ENCODE data around the gene DGKD.

Gene DGKD

DNA sequence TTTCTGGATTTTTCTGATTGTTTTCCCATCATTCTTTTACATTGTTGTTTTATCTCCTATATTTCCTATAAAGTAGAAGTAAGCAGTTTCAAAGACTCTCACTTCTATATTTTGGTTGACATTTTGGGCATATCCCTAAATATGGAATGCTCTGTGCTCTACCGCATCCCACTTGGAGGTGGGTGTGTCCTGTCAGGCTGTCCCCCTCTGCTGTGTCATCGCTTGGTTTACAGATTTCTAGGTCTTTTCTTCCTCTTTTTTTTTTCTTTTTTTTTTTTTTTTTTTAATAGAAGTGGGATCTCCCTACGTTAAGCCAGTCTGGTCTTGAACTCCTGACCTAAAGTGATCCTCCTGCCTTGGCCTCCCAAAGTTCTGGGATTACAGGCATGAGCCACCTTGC, 13.3 kb downstream of the DGKD start:
- H3K4me3 ChIP-seq (replicated peaks; ENCODE audit: insufficient read depth, low read length), result no peak overlapping the region
- H3K27me3 ChIP-seq (ENCODE audit: insufficient read depth, poor library complexity, severe bottlenecking), result no peaks in the 10 kb centered on the region
- no peak for DNase-seq (ENCODE audit: low read depth in 1 of 2, low spot score in 1 of 2)
- no peak overlapping the region for H3K27ac ChIP-seq (replicated peaks)
- TF ChIP-seq POLR2AphosphoS5 (IDR thresholded peaks at IDR 0.05; ENCODE audit: low read depth) (no peak), SPI1 (IDR thresholded peaks at IDR 0.05; ENCODE audit: borderline replicate concordance, low read depth) (no peak), GABPA (IDR thresholded peaks at IDR 0.05; ENCODE audit: low read depth) (no peak)
- TF ChIP-seq, protein P1, sequence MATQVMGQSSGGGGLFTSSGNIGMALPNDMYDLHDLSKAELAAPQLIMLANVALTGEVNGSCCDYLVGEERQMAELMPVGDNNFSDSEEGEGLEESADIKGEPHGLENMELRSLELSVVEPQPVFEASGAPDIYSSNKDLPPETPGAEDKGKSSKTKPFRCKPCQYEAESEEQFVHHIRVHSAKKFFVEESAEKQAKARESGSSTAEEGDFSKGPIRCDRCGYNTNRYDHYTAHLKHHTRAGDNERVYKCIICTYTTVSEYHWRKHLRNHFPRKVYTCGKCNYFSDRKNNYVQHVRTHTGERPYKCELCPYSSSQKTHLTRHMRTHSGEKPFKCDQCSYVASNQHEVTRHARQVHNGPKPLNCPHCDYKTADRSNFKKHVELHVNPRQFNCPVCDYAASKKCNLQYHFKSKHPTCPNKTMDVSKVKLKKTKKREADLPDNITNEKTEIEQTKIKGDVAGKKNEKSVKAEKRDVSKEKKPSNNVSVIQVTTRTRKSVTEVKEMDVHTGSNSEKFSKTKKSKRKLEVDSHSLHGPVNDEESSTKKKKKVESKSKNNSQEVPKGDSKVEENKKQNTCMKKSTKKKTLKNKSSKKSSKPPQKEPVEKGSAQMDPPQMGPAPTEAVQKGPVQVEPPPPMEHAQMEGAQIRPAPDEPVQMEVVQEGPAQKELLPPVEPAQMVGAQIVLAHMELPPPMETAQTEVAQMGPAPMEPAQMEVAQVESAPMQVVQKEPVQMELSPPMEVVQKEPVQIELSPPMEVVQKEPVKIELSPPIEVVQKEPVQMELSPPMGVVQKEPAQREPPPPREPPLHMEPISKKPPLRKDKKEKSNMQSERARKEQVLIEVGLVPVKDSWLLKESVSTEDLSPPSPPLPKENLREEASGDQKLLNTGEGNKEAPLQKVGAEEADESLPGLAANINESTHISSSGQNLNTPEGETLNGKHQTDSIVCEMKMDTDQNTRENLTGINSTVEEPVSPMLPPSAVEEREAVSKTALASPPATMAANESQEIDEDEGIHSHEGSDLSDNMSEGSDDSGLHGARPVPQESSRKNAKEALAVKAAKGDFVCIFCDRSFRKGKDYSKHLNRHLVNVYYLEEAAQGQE (IDR thresholded peaks at IDR 0.05; ENCODE audit: insufficient replicate concordance, low read depth), result no peak
- TF ChIP-seq, protein P2, sequence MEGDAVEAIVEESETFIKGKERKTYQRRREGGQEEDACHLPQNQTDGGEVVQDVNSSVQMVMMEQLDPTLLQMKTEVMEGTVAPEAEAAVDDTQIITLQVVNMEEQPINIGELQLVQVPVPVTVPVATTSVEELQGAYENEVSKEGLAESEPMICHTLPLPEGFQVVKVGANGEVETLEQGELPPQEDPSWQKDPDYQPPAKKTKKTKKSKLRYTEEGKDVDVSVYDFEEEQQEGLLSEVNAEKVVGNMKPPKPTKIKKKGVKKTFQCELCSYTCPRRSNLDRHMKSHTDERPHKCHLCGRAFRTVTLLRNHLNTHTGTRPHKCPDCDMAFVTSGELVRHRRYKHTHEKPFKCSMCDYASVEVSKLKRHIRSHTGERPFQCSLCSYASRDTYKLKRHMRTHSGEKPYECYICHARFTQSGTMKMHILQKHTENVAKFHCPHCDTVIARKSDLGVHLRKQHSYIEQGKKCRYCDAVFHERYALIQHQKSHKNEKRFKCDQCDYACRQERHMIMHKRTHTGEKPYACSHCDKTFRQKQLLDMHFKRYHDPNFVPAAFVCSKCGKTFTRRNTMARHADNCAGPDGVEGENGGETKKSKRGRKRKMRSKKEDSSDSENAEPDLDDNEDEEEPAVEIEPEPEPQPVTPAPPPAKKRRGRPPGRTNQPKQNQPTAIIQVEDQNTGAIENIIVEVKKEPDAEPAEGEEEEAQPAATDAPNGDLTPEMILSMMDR (IDR thresholded peaks at IDR 0.05; ENCODE audit: insufficient read depth, low read length), result no peak

DNA sequence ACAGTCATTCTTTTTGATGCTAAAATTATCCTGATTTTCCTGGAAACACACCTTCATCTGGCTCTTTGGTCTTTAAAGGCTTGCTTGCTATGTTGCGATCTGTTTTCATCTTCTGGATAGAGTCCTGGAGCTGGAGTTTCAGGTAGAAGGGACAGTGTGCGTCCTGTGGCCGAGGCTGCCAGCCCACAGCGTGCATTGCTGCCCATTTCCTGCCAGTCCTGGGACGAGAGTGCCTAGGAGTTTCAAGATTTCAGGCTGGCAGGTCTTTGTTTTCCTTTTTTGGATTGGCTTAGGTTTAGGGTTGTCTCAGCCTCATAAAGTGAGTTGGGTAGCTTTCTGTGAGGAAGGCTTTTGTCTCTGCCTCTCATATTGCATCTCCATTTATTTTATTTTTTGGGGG, 14.5 kb downstream of the DGKD start:
- DNase-seq (ENCODE audit: low read depth in 1 of 2, low spot score in 1 of 2), result no peak
- Histone ChIP-seq H3K27ac (replicated peaks) (no peak overlapping the region), H3K4me3 (replicated peaks; ENCODE audit: insufficient read depth, low read length) (no peak overlapping the region), H3K27me3 (ENCODE audit: insufficient read depth, poor library complexity, severe bottlenecking) (no peaks in the 10 kb centered on the region)
- TF ChIP-seq POLR2AphosphoS5 (IDR thresholded peaks at IDR 0.05; ENCODE audit: low read depth) (no peak), GABPA (IDR thresholded peaks at IDR 0.05; ENCODE audit: low read depth) (no peak), SPI1 (IDR thresholded peaks at IDR 0.05; ENCODE audit: borderline replicate concordance, low read depth) (no peak)
- TF ChIP-seq, protein P1 (IDR thresholded peaks at IDR 0.05; ENCODE audit: insufficient replicate concordance, low read depth), result no peak
- TF ChIP-seq, protein P2 (IDR thresholded peaks at IDR 0.05; ENCODE audit: insufficient read depth, low read length), result no peak

DNA sequence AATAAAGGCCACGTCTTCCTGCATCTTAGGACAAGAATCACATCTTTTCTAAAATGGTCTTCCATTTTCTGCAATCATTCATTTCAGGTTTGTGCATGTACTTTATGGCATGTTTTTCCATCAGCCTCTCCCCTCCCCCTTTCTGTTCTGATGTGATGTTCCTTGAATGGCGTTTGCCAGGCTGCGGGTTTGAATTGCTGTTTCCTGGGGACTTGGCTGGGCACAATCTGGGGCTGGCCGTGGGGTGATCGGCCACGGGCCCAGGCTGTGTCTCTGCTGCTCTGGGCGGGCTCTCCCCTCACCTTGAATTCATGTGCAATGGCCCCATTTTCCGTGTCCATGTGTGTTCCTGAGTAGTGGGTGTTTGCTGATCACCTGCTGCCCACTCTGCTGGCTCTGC, 15.2 kb downstream of the DGKD start:
- H3K27me3 ChIP-seq (ENCODE audit: insufficient read depth, poor library complexity, severe bottlenecking), result no peaks in the 10 kb centered on the region
- TF ChIP-seq, protein P2 (IDR thresholded peaks at IDR 0.05; ENCODE audit: insufficient read depth, low read length), result no peak
- TF ChIP-seq, protein P1 (IDR thresholded peaks at IDR 0.05; ENCODE audit: insufficient replicate concordance, low read depth), result no peak
- no peak for TF ChIP-seq SPI1 (IDR thresholded peaks at IDR 0.05; ENCODE audit: borderline replicate concordance, low read depth)
- no peak for TF ChIP-seq GABPA (IDR thresholded peaks at IDR 0.05; ENCODE audit: low read depth)
- TF ChIP-seq POLR2AphosphoS5 (IDR thresholded peaks at IDR 0.05; ENCODE audit: low read depth), result no peak
- no peak overlapping the region for H3K27ac ChIP-seq (replicated peaks)
- no peak overlapping the region for H3K4me3 ChIP-seq (replicated peaks; ENCODE audit: insufficient read depth, low read length)
- no peak for DNase-seq (ENCODE audit: low read depth in 1 of 2, low spot score in 1 of 2)
